HPDE6-E6E7 (cell line): ENCODE data around the gene COLGALT1.

Experiments
- DNase-seq: peaks from one replicate; pipeline ENCODE4 v3.0.0; 2011; ENCODE audit warnings: missing footprints; ENCODE audit errors: extremely low spot score

The COLGALT1 gene

GRCh38 chr19:17598953-17599352 is 43.5 kb downstream of the COLGALT1 start:
- no peak for DNase-seq

- DNase-seq = no peak
Observed at GRCh38 chr19:17599780-17600179, 44.3 kb downstream of the COLGALT1 start.

DNA sequence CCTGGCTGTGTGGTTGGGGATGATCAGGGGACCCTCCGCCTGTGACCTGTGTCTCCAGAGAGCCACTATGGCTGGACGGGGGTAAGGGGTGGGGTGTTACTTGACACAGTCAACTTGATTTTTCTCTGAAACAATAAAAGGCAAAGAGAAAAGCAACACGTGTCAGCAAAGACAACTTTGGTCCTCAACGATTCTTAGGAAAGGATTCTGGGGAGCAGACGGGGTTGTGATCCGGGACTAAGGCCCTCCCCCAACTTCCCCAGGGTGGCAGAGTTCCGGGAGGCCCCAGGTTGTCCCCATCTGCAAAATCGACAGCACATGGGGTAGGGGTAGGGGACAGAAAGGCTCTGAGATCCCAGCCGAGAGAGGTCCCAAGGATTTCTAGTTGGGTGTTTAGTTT is 46.2 kb downstream of the COLGALT1 start:
- DNase-seq = no peak

- DNase-seq = no peak
Observed at GRCh38 chr19:17602217-17602616, 46.8 kb downstream of the COLGALT1 start.

- no peak for DNase-seq
Observed at GRCh38 chr19:17602872-17603510, 47.5 kb downstream of the COLGALT1 start.

DNA sequence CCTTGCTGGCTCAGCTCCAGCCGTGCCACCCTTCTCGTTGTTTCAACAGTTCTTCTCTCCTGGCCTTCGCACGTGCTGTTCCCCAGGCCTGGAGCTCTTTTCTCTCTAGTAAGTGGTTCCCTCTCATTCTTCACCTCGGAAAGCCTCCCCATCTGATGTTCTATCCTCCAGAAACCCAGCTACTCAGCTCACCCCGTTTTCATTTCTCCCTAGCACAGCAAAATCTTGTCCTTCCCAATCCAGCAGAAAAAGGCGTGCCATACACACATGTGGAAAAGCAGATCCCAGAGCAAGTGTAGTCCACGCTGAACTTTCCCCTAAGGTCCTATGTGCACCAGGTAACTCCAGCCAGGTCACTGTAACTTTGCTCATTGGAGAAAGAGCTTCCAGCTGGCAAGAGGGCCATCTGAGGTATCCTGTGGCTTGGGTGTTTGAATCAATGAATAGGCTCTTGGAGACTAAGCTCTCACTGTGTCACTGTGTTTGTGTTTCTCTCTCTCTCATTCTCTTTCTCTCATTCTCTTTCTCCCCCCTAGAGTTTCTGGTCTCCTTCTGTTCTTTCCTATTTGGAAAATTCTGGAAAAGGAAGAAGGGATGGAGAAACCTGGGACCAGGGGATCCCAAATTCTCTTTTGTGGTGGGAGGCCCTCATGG is 49.0 kb downstream of the COLGALT1 start:
- no peak for DNase-seq

GRCh38 chr19:17605117-17605516 is 49.7 kb downstream of the COLGALT1 start:
- no peak for DNase-seq

- peak; percentile 88 for DNase-seq
Observed at GRCh38 chr19:17605761-17606589, 50.5 kb downstream of the COLGALT1 start.

- DNase-seq = no peak
Observed at GRCh38 chr19:17606590-17607185, 51.2 kb downstream of the COLGALT1 start.

DNA sequence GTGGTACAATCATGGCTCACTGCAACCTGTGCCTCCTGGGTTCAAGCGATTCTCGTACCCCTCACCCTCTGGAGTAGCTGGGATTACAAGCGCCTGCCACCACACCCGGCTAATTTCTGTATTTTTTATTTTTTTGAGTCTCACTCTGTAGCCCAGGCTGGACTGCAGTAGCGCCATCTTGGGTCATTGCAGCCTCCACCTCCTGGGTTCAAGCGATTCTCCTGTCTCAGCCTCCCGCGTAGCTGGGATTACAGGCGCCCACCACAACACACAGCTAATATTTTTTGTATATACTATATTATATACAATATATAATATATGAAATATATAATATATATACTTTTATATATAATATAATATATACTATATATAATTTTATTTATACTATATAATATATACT is 52.5 kb downstream of the COLGALT1 start:
- no peak for DNase-seq

DNA sequence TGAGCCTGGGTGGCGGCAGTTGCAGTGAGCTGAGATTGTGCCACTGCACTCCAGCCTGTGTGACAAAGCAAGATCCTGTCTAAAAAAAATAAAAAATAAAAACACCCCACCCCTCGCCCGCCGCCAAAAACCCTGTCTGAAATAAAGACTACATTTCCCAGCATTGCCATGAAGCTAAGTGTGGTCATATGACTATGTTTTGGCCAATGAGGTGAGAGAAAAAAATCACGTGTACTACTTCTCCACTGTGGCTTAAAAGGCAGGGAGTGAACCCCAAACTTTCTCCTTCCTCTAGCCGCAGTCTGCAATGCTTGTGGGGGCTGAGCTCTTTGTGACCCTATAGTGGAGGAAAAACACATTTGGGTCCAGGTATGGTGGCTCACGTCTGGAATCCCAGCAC is 54.9 kb downstream of the COLGALT1 start:
- DNase-seq = no peak

- no peak for DNase-seq
Observed at GRCh38 chr19:17611462-17612244, 56.2 kb downstream of the COLGALT1 start.

DNA sequence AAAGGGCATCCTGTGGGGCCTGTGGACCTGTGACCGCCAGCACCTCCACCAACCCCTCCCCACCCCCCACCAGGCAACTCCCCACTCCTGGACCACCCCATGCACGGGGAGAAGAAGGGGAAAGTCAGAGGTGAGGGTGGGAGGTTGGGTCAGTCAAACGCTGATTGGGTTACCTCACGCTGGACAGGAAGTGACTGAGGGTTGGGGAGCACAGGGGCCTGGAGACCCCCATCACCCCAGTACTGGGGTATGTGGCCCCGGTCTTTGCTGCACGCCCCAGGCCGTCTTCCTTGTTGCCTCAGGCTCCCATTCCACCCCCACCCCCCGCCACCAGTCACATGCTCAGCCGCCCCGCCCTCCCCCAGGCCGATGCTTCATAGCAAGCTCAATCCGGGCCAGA is 59.0 kb downstream of the COLGALT1 start:
- DNase-seq = no peak

- no peak for DNase-seq
Observed at GRCh38 chr19:17615889-17616685, 60.6 kb downstream of the COLGALT1 start.

- no peak for DNase-seq
Observed at GRCh38 chr19:17616686-17616960, 61.2 kb downstream of the COLGALT1 start.

DNA sequence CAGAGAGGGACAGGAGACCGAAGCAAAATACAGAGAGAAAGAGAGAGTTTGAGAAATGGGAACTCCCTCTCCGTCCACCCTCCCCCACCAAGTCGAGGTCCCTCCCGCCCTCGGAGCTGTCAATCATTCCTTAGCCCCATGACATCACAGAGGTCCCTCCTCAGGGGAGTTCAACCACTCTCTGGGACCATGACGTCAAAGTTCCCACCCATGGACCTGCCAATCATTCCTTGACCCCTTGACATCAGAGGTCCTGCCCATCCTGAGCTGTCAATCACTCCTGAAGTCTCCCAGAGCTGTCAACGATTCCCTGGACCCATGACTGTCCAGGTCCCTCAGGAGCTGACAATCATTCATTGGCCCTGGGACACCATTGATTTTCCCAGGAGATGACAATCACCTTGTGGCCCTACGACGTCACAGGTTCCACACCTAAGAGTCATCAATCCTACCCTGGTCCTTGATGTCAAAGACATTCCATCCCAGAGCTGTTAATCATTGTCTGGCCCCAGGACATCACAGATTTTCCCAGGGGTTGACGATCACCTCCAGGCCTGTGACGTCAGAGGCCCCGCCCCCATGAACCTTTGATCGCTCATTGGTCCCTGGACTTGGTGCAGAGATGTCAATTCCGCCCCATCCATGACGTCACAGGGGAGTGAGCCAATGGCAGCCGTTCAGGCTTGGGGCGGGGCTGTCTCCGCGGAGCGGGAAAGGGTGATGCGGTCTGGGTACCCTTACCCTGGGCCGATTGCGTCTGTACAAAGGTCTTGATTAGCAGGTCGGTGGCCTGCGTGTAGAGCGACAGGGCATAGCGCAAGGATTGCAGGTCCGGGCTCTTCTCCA is 61.7 kb downstream of the COLGALT1 start:
- DNase-seq = peak; percentile 22

DNA sequence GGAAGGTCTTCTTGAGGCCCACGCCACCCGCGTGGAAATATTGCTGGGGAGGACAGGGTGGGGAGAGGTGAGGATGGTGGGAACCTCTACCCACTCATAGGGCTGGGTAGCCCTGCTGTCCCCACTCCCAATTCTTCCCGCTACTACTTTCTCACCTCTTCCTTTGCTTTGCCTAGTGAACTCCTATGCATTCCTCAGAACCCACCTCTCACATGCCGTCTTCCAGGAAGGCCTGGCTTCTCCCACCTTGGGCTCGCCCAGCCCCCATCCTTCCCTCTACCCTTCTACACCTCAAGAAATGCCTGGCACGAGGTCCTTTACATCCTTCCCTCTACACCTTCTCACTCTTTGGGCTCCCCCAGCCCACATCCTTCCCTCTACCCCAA is 62.4 kb downstream of the COLGALT1 start:
- no peak for DNase-seq

GRCh38 chr19:17618281-17618903 is 62.9 kb downstream of the COLGALT1 start:
- DNase-seq = no peak

- DNase-seq = no peak
Observed at GRCh38 chr19:17618936-17619335, 63.5 kb downstream of the COLGALT1 start.

DNA sequence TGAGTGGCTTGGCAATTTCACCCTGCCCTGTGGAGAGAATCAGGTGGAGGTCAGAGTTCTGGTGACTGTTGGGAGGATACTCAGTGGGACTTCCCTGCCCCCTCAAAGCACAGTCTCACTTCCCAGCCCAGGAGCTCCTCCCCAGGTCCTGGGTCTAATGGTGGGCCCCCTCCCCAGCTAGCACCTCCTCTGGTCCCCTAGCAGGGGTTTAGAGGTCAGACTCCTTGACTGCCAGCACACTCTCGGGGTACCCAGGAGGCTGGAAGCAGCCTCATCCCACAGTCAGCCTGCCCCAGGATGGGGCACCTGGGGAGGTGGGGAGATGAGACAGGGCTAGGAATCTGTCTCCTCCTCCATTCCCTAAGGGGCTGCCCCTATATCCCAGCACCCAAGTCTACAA is 65.2 kb downstream of the COLGALT1 start:
- no peak for DNase-seq
